Measurements from ENCODE around the gene RAVER1.

Gene RAVER1

DNA sequence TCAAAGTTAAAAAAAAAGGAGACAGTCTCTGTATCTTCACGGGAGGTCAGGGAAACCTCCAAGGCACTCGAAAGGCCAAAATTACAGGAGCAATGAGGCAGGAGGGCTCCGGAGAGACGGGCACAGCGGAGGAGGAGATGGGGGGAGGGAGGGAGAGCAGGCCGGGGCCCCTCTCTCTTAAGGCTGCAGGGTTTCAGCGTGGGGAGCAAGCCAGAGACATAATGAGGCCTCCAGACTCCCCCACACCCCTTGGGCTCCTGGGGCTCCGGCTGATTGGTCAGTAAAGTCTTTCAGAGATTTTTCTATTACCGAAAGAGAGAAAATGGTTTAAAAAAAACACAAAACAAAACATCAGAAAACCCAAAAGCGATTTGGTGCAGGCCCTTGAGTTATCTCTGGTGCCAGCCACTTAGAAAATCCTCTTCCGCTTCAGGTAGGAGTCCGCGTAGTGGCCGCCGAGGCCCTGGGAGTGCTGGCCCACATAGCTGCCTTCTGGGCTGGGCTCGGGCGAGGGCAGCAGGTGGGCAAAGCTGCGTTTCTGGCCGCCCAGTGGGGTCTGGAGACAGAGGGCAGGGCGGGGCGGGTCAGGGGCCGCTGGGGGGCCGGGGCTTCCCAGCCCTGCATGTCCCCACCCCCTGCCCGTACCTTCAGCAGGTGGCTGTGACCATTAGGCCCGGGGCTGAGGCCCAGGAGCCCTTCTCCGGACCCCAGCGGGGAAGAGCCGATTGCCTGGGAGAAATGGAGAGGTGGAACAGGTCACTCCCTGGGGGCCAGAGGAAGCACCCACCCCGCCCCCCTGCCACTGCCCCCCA is 16.1 kb downstream of the RAVER1 start:
- DNase-seq = no peak

DNA sequence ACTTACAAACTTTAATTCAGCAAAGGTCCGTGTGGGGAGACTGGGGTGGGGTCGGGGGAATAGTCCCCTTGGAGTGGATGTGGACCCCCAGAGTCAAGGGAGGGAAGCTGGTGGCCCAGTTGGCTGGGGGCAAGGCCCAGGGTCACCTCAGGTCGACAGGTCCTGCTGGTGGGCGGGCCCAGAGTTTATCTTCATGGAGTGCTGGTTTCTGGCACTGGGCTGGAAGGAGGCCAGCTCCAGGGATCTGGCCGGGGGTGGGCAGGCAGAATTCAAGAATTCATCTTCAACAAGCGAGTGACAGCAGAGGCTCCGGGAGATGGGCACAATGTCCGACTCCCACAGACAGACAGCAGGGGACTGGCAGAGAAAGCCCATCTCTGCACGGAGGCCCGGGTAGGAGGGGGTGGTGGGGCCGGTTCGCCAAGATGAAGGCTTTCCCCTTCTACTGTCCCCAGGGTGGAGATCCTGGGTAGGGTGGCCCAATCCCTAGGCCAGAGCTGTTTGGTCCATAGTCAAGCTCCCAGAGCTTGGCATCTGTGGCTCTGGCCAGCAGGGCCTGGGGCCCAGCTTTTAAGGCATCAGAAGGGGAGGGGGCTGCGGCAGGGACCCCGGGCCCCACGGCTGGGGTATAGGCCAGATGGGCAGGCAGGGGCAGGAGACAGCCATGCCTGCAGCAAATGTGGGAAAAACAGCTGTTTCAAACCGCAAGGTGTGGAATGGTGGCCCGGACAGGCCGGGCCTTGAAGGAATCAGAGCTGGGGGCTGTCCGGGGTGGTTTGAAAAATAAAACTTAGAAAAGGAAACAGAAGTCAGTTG is 16.9 kb downstream of the RAVER1 start:
- no peak for DNase-seq

DNA sequence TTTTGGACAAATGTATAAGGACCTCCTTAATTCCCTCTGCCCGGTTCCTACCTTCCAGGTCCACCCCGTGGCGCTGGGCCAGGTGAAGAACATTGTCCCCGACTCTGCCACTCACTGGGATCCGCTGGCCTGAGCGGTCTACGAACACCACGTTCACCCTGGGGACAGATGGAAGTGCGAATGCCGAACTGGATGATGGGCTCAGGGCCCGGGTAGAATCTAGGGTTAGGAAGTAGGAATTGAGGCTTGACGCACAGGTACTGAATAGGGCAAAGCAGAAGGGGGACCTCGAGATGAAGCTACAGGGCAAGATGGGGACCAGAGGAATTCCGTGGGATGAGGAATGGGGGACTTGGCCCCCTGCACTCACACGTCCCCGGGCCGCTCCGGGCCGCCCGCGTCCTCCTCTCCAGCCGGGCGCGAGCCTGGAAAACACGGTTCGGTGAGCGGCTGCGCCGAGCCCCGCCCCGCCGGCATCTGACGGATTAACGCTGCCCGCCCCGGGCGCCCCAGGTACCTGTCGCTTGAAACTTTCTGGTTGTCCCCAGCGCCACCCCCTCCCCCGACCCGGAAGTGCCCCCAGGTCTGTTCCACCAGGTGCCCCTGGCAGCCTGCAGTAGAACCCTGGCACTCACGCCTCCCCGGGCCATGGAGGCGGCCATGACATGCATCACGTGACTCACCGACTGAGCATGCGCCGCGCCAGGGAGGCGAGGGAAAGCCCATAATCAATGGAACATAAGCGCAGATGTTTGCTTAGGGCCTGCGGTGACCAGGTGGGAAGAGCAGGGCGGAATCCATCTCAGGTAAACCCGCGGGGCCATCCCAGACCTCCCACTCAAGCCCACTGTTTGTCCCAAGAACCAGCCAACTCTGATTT is 17.8 kb downstream of the RAVER1 start, which contains the start of gene FDX2:
Gene FDX2, minus strand, starts transcription at position 681 of the 880 bp plus-strand sequence. Its CDS starts 19 bp downstream, at position 662.
- peak; percentile 75 for DNase-seq

DNA sequence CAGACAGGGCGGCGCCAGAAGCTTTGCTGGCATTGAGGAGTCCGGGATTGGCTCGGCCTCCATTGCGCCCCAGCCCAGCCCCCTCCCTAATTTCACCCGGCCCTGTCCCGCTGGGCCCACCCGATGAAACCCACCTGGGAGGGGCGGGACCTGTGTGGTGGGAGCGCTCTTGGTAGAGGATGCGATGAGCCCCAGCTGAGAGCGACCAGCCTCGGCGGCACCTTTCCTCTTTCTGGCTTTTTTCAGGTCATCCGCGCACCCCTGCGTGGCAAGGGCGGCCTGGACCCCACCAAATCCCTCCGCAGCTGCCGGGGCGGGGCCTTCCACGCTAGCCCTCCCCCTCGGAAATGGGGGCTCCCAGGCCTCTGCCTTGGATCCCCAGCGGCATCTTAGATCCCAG is 23.9 kb downstream of the RAVER1 start, which contains the start of gene ZGLP1:
Gene ZGLP1, minus strand, starts transcription at position 393 of the 400 bp plus-strand sequence.
- no peak for DNase-seq

DNA sequence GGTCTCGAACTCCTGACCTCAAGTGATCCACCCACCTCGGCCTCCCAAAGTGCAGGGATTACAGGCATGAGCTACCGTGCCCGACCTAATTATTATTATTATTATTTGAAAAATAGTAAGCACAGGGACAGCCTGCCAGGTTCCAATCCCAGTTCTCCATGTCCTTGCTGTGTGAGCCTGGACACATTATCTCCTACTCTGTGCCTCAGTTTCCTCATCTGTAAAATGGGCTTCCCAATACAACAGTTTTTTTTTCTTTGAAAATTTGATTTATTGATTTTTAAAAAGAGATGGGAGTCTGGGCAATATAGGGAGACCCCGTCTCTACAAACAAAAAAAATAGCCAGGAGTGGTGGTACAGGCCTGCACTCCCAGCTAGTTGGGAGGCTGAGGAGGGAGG is 27.0 kb downstream of the RAVER1 start:
- no peak for DNase-seq

DNA sequence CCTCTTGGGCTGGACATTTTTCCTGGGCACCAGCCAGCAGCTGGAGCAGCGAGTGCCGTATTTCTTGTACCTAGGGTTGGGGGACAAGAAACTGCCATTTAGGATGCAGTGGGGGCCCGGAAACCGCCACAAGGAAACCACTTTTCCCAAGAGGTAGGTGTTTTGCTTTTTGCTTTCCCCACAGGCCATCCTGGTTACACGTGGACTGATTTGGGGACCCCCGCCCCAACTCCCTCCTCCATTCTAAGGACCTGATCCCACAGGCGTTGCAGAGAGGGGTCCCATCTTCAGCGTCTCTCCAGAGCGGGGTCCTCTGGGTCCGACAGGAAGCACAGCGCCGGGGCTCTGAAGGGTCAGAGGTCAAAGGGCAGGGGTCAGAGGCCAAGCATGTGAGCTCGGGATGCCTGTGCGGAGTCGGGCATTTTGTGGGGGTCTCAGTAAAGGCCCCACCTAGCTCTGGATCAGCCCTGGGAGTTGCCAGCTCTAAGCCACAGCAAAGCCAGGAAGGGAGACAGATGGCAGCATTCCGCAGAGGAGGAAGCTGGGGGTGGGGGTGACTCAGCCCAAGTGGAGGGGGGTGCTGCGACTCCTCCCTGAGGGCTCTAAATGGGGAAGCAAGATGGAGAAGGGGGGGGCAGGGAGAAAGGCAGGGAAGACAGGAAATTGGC is 28.1 kb downstream of the RAVER1 start:
- DNase-seq = no peak

DNA sequence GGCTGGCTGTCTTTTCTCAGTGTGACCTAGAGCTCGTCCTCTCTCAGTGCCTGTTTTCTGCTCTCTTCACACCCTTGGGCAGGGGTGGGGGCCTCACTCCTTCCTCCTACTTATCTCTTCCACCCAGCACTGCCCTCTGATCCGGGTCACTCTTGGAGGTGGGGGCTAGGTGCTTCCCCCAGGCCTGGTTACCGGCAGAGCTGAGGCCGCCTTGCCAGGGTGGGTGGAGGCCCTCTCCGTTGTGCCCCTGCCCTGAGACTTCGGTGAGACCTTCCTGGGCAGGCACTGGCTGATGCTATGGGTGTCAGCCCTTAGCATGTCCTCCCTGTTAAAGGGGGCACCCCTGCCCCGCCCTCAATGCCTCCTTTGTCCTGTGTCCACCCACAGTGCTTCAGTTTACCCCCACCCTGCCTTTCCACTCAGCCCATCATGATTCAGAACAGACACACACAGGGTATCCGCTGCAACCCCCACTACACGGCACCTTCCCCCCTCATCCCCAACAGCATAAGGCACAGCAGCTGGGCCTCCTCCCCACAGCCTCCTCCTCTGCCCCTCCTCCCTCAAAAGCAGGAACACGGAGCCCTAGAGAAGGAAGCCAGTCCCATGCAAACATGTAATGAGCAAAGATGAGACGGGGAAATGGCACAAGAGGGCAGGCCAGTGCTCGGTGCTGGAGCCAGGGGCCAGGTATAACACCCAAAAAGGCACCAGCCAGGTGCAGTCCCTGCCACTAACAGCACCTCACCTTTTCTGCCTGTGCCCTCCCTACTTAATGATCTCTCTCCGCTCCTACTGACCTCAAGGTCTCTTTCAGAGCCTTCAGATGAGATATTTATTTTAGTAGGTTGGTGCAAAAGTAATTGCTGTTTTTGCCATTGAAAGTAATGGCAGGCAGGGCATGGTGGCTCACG is 33.5 kb downstream of the RAVER1 start:
- DNase-seq = no peak

DNA sequence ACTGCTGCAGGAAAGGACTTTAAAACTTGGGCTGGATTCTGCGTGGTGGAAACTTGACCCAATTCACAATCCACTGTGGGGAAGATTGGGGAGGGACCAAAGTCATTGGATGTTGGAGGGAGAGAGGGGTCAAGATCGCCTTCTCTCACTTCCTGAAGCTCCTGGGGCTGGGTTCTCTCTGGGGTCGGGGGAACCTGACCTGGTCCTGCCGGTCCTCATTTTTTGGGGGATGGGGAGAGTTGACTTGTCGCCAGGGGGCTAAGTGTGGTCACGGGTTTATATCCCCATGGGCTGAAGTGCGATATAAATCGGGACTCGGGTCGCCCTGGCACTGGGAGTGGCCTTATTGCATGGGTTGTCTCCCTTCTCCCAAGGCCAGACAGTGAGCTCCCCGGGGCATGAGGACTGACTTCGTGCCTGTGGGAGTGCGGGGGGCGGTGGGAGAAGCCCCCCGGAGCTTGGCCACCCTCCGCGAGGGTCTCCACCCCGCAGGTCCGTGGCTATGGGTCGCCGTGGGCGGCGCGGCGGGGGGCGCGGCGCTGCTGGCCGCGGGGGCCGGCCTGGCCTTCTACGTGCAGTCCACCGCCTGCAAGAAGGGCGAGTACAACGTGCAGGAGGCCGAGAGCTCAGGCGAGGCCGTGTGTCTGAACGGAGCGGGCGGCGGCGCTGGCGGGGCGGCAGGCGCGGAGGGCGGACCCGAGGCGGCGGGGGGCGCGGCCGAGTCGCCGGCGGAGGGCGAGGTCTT is 37.3 kb downstream of the RAVER1 start:
- DNase-seq = no peak

DNA sequence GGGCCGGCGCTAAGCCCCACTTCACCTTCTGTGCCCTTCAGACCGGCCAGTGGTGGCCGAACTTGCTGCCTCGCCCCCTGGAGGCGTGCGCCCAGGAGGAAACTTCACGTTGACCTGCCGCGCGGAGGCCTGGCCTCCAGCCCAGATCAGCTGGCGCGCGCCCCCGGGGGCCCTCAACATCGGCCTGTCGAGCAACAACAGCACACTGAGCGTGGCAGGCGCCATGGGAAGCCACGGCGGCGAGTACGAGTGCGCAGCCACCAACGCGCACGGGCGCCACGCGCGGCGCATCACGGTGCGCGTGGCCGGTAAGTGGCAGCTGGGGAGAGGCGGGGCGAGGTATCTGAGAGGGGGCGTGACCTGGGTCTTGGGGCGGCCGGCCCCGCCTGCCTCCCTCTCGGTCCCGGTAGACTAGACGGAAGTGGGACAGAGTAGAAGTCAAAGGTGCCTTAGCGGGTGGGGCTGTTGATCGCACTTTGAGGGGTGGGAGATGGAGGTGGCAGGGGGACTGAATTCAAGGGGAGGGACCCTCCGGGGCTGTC is 38.0 kb downstream of the RAVER1 start:
- no peak for DNase-seq

DNA sequence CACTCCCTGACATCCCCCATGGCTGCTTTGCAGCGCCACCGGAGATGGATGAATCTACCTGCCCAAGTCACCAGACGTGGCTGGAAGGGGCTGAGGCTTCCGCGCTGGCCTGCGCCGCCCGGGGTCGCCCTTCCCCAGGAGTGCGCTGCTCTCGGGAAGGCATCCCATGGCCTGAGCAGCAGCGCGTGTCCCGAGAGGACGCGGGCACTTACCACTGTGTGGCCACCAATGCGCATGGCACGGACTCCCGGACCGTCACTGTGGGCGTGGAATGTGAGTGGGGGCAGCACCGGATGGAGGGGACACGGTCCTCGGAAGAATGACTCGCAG is 39.0 kb downstream of the RAVER1 start:
- no peak for DNase-seq

DNA sequence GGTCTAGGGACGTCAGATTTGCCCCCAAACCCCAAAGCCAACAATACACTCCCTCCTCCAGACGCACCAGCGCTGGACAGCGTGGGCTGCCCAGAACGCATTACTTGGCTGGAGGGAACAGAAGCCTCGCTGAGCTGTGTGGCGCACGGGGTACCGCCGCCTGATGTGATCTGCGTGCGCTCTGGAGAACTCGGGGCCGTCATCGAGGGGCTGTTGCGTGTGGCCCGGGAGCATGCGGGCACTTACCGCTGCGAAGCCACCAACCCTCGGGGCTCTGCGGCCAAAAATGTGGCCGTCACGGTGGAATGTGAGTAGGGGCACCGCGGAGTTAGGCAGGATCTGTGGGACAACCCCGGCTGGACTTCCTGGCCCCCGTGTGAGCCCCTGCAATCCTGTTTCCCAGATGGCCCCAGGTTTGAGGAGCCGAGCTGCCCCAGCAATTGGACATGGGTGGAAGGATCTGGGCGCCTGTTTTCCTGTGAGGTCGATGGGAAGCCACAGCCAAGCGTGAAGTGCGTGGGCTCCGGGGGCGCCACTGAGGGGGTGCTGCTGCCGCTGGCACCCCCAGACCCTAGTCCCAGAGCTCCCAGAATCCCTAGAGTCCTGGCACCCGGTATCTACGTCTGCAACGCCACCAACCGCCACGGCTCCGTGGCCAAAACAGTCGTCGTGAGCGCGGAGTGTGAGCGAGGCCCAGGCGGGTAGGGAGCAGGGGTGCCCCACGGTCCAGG is 39.5 kb downstream of the RAVER1 start:
- no peak for DNase-seq

DNA sequence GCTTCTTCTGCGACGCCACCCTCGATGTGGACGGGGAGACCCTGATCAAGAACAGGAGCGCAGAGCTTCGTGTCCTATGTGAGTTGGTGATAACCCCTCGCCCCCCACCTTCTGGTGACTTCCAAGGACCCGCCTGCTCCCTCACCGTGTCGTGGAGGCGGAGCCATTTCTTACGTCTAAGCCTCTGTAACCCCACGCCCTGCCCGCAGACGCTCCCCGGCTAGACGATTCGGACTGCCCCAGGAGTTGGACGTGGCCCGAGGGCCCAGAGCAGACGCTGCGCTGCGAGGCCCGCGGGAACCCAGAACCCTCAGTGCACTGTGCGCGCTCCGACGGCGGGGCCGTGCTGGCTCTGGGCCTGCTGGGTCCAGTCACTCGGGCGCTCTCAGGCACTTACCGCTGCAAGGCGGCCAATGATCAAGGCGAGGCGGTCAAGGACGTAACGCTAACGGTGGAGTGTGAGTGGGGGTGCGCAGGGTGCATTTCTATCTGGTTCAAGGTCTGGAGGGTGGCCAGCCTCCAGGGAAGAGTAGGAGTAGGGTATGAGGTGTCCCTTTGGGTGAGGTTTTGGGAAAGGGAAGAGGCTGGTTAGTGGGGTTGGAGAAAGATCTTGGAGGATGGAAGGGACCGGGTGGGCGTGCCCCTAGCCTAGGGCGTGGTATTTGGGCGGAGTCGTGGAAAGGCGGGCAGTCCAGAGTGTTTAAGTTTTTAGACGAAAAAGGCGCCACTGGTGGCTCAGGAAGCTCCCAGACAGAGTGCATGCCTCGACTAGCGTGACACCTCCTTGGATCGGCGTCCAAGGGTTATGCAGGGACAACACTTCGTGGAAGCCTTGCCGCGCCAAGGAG is 40.3 kb downstream of the RAVER1 start:
- no peak for DNase-seq

DNA sequence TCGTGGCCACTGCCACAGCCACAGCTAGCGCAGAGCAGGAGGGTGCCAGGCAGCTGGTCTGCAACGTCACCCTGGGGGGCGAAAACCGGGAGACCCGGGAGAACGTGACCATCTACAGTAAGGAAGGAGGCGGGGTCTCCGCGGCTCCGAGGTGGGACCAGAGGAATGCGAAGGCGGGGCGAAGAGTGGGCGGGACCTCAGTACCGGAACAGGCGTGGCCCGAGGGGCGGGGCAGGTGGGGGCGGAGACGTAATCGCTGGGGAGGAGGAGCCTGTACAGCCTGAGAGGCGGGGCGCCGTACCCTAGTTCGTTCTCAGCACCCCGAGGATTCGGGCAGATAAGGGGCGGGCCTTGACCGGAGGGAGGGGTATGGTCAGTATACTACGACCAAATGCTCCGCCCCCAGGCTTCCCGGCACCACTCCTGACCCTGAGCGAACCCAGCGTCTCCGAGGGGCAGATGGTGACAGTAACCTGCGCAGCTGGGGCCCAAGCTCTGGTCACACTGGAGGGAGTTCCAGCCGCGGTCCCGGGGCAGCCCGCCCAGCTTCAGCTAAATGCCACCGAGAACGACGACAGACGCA is 41.0 kb downstream of the RAVER1 start:
- DNase-seq = no peak

DNA sequence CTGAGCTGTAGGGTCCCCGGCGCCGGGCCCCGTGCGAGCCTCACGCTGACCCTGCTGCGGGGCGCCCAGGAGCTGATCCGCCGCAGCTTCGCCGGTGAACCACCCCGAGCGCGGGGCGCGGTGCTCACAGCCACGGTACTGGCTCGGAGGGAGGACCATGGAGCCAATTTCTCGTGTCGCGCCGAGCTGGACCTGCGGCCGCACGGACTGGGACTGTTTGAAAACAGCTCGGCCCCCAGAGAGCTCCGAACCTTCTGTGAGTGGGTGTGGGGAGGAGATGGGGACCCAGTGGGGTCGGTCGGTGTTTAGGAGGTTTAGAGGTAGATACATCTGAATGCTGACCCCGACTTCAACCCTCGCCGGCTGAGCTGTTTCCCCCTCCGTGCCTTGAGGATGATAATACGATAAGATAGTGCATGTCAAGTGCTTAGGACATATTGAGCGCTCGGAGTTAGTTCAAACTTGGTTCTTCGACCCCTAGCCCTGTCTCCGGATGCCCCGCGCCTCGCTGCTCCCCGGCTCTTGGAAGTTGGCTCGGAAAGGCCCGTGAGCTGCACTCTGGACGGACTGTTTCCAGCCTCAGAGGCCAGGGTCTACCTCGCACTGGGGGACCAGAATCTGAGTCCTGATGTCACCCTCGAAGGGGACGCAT is 41.6 kb downstream of the RAVER1 start:
- no peak for DNase-seq

DNA sequence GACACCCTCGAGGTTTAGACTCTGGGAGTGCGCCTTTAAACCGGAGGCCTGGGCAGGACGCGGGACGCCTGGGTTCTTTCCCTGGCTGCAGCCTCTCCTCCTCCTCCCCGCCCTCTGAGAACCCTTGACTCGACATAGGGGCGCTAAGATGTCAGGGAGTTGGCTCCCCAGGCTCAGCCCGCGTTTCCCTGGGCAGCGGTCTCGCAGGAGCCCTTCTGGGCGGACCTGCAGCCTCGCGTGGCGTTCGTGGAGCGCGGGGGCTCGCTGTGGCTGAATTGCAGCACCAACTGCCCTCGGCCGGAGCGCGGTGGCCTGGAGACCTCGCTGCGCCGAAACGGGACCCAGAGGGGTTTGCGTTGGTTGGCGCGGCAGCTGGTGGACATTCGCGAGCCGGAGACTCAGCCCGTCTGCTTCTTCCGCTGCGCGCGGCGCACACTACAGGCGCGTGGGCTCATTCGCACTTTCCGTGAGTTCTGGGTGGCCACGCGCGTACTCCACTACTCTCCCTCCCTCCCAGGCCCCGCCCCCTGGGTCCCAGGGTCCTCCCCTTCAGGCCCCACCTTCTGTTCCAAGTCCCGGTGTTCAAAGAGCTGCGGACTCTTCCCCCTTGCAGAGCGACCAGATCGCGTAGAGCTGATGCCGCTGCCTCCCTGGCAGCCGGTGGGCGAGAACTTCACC is 42.3 kb downstream of the RAVER1 start:
- no peak for DNase-seq

DNA sequence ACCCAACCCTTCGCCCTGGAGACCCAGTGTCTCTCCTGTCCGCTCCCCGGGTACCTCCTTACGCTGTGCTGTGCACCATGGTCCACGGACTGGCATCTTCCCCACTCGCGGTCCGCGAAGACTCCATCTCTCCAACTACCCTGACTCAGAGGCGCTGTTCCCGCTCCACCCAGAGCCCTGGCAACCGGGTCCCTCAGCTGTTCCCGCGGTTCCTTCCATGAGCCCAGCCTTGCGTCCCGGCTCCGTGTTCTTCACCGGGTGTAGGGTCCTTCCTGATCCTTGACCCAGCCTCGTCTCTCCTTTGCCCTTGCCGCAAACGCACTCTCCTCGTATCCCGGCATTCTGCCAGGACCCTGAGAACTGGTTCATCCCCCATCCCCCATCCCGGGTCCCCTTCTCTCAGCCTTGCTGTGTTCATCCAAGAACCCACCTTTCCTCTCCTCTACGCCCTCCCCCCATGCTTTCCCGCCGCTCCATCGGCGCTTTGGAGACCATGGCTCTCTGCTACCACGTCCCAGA is 42.9 kb downstream of the RAVER1 start:
- no peak for DNase-seq

DNA sequence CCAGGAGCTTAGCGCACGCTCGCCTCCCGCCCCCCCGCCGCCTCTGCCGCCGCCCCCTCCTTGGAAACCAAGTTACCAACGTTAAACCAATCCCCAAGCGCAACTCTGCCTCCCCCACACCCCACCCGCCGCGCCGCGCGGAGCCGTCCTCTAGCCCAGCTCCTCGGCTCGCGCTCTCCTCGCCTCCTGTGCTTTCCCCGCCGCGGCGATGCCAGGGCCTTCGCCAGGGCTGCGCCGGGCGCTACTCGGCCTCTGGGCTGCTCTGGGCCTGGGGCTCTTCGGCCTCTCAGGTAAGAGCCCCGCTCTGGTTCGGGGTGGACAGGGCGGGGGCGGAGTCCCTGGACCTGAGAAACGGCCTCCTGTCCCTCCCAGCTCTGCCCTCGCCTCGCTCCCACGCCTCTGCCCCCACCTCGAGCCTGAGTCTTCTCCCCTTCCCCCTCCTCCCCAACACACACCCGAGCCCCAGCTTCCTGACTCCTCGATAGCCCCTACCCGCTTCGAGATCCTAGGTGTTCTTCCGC is 43.4 kb downstream of the RAVER1 start, which contains the start of gene ICAM5:
Gene ICAM5, plus strand, starts transcription at position 117 of the 521 bp plus-strand sequence. Its CDS starts 92 bp downstream, at position 209.
- no peak for DNase-seq
